PFSK-1 (cell line): ENCODE data around the gene SAMD4A.

Source experiments
- POLR2AphosphoS5 ChIP-seq: IDR thresholded peaks from 2 replicates; pipeline ENCODE4 v1.6.1; 2012; ENCODE audit warnings: low read depth, mild to moderate bottlenecking, control low read depth, low read length, moderate library complexity
- SIN3A ChIP-seq: IDR thresholded peaks from 2 replicates; pipeline ENCODE4 v1.6.1; 2012; ENCODE audit warnings: mild to moderate bottlenecking, low read length, moderate library complexity, borderline replicate concordance; ENCODE audit not compliant: insufficient read depth
- TAF1 ChIP-seq: IDR thresholded peaks from 2 replicates; pipeline ENCODE4 v1.6.1; 2012; ENCODE audit warnings: low read length, control low read depth, borderline replicate concordance; ENCODE audit not compliant: insufficient read depth
- TF ChIP-seq, protein P1 (sequence below), 2 experiments: IDR thresholded peaks; 2 replicates each; pipeline versions ENCODE4 v1.6.1 to v1.8.0; 2011 to 2012; ENCODE audit warnings: low read depth in 2 of 2, low read length in 2 of 2, control low read depth in 1 of 2, inconsistent platforms in 1 of 2, mild to moderate bottlenecking in 1 of 2, moderate library complexity in 1 of 2; ENCODE audit not compliant: insufficient read depth in 1 of 2

DNA sequence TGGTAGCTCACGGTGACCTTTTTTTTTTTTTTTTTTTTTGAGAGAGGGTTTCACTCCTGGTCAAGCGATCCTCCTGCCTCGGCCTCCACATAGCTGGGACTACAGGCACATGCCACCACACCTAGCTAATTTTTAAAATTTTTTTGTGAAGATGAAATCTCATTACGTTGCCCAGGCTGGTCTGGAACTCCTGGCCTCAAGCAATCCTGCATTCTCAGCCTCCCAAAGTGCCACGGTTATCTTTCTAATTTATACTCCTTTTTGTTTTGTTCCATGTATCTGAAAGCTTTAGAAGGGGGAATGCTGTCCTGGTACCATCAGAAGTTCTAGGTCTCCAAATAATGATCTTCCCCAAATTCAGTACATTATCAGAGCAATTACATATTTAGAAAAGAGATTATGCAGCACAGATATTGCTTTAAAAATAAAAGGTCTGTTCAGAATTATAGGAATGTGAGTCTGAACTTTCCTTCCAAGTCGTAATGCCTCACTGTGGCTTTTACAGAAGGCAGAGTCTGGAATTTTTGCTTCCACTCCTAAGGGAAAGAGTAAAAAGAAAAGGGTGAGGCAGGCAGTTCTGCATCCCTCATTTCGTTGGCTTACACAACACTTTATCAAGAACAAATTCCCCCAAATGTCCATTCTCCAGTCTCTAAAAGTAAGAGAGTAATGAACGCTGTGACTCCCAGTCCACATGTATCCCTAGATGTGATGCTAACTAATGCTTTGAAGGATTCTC, 262.7 kb downstream of the SAMD4A start:
- TF ChIP-seq, protein P1, sequence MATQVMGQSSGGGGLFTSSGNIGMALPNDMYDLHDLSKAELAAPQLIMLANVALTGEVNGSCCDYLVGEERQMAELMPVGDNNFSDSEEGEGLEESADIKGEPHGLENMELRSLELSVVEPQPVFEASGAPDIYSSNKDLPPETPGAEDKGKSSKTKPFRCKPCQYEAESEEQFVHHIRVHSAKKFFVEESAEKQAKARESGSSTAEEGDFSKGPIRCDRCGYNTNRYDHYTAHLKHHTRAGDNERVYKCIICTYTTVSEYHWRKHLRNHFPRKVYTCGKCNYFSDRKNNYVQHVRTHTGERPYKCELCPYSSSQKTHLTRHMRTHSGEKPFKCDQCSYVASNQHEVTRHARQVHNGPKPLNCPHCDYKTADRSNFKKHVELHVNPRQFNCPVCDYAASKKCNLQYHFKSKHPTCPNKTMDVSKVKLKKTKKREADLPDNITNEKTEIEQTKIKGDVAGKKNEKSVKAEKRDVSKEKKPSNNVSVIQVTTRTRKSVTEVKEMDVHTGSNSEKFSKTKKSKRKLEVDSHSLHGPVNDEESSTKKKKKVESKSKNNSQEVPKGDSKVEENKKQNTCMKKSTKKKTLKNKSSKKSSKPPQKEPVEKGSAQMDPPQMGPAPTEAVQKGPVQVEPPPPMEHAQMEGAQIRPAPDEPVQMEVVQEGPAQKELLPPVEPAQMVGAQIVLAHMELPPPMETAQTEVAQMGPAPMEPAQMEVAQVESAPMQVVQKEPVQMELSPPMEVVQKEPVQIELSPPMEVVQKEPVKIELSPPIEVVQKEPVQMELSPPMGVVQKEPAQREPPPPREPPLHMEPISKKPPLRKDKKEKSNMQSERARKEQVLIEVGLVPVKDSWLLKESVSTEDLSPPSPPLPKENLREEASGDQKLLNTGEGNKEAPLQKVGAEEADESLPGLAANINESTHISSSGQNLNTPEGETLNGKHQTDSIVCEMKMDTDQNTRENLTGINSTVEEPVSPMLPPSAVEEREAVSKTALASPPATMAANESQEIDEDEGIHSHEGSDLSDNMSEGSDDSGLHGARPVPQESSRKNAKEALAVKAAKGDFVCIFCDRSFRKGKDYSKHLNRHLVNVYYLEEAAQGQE (IDR thresholded peaks at IDR 0.05; ENCODE audit: insufficient read depth in 1 of 2, low read depth in 2 of 2, low read length in 2 of 2), result no peak
- TF ChIP-seq TAF1 (no peak), POLR2AphosphoS5 (no peak), SIN3A (no peak)
